Left forelimb (tissue), 1 donor: ENCODE results near the gene ZNF700.
"Not testable (repeated sequence)": the region's sequence is repeated elsewhere in the genome, so short reads cannot be mapped to it uniquely, and the experiment has no call there.

Experiments
- DNase-seq: peaks from one replicate; pipeline ENCODE4 v3.0.0-alpha.2; 2018; ENCODE audit warnings: low spot score

Gene ZNF700

DNA sequence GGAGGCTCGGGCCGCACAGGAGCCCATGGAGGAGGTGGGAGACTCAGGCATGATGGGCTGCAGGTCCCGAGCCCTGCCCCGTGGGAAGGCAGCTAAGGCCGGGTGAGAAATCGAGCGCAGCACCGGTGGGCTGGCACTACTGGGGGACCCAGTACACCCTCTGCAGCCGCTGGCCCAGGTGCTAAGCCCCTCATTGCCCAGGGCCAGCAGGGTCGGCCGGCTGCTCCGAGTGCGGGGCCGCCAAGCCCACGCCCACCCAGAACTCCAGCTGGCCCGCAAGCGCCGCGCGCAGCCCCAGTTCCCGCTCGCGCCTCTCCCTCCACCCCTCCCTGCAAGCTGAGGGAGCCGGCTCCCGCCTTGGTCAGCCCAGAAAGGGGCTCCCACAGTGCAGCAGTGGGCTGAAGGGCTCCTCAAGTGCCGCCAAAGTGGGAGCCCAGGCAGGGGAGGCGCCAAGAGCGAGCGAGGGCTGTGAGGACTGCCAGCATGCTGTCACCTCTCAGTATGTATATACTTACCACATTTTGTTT, 16.5 kb downstream of the ZNF700 start:
- DNase-seq, result not testable (repeated sequence)

DNA sequence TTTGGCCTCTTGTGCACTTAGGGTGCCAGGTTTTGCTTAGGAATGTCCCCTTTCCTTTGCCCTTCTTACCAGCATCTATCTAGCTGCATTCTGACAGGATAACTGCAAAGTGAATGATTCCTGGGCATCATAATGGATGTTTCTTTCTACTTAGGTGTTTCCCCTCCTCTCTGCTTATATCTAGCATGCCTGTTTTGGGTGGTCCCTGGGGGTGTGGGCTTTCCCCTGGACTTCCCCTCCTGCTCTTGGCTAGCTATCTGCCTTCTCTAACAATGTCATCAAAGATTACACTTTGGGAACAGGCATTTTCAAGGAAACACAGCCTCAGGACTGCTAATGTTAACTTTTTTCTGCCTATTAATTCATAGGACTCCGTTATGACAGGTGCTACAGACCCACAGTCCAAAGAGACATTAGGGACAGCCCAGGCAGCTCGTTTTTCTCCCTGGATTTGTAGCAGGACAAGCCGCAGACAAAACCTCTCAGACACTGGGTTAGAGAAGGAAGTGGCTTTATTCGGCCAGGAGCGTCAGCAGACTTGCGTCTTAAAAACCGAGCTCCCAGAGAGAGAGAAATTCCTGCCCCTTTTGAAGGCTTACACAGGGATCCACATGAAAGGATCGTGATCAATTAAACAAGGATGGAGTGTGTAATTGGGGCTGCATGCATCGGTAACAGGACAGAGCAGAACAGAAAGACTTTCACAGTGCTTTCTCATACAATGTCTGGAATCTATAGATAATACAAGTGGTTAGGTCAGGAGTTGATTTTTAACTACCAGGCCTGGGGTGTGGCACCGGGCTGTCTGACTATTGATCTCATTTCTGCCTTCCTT, 17.3 kb downstream of the ZNF700 start:
- no peak for DNase-seq

DNA sequence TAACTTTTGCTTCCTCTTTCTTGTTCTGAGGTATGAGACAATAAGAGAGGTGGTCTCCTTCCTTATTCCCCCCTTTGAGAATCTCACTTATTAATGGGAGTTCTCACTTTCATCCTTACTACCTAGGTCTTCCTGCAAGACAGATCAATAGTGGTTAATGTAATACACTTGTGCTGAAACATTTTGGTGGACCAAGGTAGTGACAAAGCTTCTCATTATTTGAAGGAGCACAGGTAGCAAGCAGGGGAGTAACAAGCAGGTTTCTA, 17.9 kb downstream of the ZNF700 start:
- no peak for DNase-seq

DNA sequence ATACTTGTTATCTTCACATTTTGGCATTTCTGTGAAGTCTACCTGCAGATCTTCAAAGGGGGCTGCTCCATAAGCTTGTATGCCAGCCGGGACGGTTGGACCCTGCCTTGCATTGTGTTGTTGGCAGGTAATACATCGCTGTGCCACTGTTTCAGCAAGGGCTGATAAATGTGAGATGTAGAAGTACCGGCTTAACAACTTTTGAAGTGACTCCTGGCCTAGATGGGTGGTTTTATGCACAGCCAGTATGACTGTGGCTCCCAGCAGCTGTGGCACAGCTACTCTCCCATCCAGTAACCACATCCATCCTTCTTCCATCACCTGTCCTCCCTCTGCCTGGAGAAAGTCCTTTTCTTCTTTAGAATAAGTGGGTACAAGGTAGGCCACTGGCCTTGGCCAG, 19.7 kb downstream of the ZNF700 start:
- no peak for DNase-seq

DNA sequence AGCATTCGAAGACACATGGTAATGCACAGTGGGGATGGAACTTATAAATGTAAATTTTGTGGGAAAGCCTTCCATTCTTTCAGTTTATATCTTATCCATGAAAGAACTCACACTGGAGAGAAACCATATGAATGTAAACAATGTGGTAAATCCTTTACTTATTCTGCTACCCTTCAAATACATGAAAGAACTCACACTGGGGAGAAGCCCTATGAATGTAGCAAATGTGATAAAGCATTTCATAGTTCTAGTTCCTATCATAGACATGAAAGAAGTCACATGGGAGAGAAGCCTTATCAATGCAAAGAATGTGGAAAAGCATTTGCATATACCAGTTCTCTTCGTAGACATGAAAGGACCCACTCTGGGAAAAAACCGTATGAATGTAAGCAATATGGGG, 23.7 kb downstream of the ZNF700 start:
- DNase-seq, result no peak

DNA sequence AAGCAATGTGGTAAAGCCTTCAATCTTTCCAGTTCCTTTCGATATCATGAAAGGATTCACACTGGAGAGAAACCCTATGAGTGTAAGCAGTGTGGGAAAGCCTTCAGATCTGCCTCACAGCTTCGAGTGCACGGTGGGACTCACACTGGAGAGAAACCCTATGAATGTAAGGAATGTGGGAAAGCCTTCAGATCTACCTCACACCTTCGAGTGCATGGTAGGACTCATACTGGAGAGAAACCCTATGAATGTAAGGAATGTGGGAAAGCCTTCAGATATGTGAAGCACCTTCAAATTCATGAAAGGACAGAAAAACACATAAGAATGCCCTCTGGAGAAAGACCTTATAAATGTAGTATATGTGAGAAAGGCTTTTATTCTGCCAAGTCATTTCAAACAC, 24.3 kb downstream of the ZNF700 start:
- no peak for DNase-seq

DNA sequence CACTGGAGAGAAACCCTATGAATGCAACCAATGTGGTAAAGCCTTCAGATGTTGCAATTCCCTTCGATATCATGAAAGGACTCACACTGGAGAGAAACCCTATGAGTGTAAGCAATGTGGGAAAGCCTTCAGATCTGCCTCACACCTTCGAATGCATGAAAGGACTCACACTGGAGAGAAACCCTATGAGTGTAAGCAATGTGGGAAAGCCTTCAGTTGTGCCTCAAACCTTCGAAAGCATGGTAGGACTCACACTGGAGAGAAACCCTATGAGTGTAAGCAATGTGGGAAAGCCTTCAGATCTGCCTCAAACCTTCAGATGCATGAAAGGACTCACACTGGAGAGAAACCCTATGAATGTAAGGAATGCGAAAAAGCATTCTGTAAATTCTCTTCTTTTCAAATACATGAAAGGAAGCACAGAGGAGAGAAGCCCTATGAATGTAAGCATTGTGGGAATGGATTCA, 24.7 kb downstream of the ZNF700 start:
- not testable (repeated sequence) for DNase-seq

DNA sequence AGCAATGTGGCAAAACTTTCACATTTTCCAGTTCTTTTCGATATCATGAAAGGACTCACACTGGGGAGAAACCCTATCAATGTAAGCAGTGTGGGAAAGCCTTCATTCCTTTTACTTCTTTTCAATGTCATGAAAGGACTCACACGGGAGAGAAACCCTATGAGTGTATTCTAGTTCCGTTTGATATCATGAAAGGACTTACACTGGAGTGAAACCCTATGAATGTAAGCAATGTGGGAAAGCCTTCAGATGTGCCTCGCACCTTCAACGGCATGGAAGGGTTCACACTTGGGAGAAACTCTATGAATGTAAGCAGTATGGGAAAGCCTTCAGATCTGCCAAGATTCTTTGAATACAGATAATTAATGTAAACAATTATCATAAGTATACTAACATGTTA, 25.4 kb downstream of the ZNF700 start:
- no peak for DNase-seq

DNA sequence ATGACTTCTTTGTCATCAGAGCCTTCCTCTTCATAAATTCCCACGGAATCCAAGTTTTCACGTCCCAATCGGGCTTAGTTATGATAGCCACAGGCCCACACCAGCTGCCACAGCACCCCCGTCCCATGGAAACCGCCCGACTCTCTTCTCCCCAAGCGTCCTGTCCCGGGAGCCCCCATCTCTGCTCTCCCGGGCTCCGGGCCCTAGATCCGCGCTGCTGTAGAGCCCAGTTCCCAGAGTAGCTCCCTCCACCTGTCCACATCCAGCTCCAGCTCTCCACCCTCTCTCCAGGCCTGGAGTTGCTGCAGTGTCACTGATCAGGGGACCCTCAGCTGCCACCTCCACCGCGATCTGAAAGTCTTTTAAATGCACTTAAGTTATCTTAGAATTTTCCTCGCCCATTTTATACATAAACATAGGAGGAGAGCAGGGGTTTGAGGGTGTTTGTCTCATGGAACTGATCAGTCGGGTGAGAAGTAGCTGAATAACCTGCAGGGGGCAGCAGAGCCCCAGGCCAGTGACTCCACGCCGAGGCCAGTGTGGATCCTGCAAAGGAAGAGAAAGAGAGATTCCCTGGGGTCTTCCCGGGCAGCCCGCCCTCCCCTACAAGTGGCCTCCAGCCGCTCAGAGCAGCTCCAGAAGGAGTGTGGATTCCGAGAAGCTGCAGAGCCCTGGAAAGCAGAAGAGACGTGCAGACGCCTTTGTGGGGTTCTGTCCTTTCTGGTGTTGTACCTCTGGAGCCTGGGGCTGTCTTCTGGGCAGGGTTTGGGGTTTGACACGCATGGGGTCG, 38.9 kb downstream of the ZNF700 start:
- peak; percentile 91 for DNase-seq

DNA sequence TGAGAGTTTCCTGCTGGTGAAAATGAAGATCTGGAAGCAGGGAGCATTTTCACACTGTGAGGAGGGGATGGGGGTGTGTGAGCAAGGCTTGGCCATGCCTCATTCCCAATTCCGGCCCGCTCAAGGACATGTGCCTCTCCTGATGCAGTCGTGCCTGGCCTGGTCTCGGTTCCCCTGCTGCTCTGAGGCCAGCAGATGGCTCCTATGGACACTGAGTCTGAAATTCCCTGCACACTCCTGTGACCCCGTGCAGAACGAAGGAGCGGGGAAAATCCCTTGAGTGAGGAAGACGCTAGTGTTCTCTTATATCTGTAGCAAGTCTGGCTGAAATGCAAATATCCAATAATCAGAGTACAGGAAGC, 39.6 kb downstream of the ZNF700 start:
- no peak for DNase-seq

DNA sequence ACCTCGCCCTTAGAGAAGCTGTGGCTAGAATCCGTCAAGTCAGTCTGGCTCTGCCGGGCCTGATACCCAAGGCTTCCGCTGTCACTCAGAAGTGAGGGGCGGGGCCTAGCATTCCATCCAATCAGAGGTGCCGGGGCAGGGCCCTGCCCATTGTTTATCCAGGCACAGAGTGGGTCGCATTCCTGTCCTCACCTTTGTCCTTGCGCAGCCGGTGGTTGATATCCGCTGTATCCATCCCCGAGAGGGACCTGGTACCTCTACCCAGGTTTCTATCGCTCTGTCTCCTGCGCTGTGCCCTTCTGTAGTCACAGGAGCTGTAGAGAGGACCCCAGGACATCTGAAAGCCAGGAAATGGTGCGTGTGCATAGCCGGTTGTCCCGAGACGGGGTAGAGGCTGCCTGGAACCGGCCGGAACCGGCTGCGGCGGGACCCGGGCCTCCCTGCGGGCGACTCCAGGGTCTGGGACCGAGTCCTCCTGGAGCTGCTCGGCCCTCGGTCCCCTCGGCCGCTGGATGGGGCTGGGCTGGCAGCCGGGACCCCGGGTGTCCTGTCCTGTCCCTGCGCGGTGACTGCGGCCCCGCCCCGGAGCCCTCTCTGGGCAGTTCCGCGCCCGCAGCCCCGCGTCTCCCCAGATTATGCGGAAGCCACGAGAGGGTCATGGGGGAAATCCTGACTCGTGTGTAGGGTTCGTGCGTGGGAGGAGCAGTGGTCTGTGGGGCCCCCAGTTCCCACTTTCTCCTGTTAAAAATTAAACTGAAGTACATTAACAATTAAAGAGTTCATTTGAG, 40.1 kb downstream of the ZNF700 start, which contains the start of gene ZNF763:
TSS of gene ZNF763 (plus strand) at position 183 of the 788 bp plus-strand sequence. CDS start at position 352, 169 bp downstream.
- DNase-seq, result peak; percentile 90

DNA sequence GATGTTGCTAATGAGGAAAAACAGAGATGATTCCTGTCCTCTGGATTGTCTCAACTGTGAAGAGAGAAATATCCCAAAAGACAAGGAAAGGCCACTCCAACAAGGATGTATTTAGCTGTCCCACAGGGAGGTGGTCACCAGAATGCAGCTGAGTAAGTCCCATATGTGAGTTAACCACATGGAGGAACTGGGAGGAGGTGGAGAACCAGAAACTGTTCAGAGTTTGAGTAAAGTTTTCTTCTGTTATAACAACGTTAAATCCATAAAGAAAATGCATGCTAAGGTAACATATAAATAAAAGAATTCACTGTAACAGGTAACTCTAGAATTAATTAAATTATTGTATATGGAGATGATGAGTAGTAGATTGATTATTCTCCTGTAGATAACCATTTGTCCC, 45.3 kb downstream of the ZNF700 start:
- no peak for DNase-seq

DNA sequence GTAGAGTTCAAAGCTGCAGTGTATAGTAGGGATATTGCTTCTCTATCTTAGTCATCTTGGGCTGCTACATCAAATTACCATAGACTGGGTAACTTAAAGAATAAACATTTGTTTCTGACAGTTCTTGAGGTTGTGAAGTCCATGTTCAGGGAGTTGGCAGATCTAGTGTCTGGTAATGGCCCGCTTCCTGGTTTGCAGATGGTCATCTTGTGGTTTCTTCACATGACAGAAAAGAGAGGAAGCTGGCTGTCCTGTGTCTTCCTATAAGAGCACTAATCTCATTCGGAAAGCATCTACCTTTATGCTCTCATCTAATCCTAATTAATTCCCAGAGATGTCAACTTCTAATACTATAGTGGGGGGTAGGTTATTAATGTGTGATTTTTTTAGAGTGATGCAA, 46.1 kb downstream of the ZNF700 start:
- no peak for DNase-seq

DNA sequence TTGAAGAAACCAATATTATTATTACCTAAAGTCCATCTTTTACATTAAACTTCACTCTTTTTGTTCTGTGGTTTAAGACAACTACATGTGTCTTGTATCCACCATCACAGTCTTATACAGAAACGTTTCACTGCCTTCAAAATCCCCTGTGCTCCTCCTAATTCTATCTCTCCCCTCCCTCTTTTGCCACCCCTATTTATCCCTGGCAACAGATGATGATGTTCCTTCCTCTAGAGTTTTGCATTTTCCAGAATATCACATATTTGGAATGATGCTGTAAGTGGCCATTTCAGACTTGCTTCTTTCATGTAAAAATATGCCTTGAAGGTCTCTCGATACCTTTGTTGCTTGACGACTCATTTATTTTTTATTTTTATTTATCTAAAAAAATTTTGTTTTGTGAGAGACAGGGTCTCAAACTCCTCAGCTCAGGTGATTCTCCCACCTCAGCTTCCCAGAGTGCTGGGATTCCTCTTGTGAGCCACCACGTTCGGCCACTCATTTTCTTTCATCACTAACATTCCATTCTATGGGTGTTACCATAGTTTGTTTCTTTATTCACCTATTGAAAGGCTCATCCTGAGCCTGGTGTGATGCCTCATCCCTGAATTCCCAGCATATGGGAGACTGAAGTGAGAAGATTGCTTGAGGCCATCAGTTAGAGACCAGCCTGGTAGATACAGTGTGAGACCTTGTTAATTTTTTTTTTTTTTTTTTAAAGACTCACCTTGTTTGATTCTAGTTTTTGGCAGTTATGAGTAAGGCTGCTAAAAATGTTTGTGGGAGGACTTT, 48.3 kb downstream of the ZNF700 start:
- DNase-seq, result no peak

DNA sequence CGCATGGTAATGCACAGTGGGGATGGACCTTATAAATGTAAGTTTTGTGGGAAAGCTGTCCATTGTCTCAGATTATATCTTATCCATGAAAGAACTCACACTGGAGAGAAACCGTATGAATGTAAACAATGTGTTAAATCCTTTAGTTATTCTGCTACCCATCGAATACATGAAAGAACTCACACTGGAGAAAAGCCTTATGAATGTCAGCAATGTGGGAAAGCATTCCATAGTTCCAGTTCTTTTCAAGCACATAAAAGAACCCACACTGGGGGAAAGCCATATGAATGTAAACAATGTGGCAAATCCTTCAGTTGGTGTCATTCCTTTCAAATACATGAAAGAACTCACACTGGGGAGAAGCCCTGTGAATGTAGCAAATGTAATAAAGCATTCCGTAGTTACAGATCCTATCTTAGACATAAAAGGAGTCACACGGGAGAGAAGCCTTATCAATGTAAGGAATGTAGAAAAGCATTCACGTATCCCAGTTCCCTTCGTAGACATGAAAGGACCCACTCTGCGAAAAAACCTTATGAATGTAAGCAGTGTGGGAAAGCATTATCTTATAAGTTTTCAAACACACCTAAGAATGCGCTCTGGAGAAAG, 53.7 kb downstream of the ZNF700 start:
- no peak for DNase-seq

DNA sequence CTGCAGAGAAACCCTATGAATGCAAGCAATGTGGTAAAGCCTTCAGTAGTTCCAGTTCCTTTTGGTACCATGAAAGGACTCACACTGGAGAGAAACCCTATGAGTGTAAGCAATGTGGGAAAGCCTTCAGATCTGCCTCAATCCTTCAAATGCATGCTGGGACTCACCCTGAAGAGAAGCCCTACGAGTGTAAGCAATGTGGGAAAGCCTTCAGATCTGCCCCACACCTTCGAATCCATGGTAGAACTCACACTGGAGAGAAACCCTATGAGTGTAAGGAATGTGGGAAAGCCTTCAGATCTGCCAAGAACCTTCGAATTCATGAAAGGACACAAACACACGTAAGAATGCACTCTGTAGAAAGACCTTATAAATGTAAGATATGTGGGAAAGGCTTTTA, 54.6 kb downstream of the ZNF700 start:
- DNase-seq, result no peak

DNA sequence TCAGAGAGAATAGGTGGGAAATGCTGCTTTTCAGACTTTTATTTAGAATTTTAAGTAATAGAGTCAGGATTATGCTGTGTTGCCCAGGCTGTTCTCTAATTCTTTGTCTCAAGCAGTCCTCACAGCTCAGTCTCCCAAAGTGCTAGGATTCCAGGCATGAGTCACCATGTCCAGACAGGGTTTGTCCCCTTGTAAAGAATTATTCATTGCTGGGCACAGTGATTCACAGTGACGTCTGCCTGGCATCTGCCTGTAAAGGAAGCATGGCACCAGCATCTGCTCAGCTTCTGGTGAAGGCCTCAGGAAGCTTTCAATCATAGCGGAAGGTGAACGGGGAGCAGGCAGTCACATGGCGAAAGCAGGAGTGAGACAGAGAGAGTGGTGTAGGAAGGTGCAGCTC, 57.6 kb downstream of the ZNF700 start:
- no peak for DNase-seq

DNA sequence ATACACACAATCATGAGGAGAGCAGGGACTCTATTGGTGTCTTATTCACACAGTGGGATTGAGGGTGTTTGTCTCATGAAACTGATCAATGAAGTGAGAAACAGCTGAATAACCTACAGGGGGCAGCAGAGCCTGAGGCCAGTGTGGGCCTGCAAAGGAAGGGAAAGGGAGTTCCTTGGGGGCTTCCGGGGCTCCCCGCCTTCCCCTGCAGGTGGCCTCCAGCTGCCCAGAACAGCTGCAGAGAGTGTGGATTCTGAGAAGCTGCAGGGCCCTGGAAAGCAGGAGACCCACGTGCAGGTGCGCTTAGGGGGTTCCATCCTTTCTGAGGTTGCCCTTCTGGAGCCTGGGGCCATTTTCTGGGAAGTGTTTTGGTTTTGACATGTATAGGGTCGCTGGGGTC, 60.1 kb downstream of the ZNF700 start:
- DNase-seq, result no peak

DNA sequence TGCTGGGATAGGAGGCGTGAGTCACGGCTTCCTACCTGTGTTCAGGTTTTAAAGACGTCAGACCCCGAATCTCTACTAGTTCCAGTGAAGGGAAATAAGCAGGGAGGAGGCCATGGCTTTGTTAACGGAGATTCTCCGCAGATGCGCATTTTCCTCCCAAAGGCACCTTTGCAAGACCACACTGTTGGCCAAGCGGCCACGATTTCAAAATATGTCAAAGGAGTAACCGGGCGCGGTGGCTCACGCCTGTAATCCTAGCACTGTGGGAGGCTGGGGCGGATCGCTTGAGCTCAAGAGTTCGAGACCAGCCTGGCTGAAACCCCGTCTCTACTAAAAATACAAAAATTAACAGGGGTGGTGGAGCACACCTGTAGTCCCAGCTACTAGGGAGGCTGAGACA, 61.8 kb downstream of the ZNF700 start:
- DNase-seq, result no peak

DNA sequence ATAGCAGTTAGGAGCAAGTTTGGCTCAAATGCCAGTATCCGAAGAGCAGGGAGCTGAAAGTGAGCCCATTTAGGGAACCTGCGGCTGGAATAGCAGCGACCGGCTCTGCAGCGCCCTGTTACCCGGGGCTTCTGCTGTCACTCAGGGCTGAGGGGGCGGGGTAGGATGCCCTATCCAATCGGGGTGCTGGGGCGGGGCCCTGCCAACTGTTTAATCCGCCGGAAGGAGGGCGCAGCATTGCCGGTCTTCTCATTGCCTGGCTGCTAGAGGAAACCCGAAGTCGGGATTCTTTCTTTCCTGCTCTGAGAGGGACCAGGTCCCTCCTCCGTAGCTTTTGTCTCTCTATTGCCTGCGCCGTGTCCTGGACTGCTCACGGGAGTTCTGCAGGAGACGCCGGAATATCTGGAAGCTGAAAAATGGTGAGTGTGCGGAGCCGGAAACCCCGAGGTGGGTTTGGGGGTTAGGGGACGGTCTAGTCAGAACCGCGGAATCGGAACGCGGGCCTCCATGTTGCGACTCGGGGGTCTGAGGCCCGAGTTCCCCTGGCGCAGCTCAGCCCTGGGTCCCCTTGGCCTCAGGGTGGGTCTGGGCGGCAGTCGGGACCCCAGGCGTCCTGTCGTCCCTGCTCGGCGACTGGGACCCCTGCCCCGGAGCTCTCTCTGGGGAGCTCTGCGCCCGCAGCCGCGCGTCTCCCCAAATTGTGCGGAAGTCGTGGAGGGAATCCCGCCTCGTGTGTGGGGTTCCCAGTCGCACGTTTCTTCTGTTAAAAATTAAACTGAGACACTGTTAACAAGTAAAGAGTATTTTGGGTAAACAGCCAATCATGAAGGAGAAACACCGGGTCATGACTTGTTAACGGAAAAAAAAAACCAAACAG, 62.7 kb downstream of the ZNF700 start:
- peak; percentile 94 for DNase-seq
